GM23248 (cell line): ENCODE results near the gene ERCC6L2.

Source experiments
- EZH2 ChIP-seq: fragments of 200-600 bp; sonication (generic); IDR thresholded peaks from 2 replicates; pipeline ENCODE4 v1.6.1; 2018; ENCODE audit warnings: antibody characterized with exemption, mild to moderate bottlenecking; ENCODE audit not compliant: insufficient read depth, poor library complexity, severe bottlenecking
- EZH2phosphoT487 ChIP-seq: fragments of 200-600 bp; sonication (generic); IDR thresholded peaks from 2 replicates; pipeline ENCODE4 v1.6.1; 2018; ENCODE audit warnings: antibody characterized with exemption, moderate library complexity, mild to moderate bottlenecking, low read depth; ENCODE audit not compliant: insufficient read depth

DNA sequence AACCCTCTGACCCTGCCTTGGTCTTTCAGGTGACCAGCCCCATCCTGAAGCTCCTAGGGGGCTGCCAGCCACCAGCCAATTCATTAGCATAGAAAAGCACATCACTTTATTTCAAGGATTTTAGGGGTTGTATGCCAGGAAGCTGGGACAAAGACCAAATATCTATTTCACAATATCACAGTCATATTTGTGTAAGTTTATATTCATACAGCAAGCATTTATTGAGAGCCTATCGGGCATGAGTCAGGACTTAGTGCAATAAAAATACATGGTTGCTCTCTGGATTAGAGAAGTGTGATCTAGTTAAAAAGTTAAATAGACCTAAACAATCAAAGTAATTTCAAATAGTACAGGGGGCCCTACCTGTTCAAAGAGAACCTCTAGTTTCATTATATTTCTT is 113.8 kb downstream of the ERCC6L2 start:
- TF ChIP-seq EZH2: no peak
- TF ChIP-seq EZH2phosphoT487: no peak
